NT2/D1 (cell line): ENCODE data around the gene TAS2R39.

ENCODE experiments used
- SUZ12 ChIP-seq: IDR thresholded peaks from 2 replicates; pipeline ENCODE4 v1.6.1; 2011; ENCODE audit not compliant: insufficient read length, insufficient read depth; ENCODE audit errors: extremely low read depth
- ZNF274 ChIP-seq: IDR thresholded peaks from 2 replicates; pipeline ENCODE4 v1.6.1; 2011; ENCODE audit warnings: mild to moderate bottlenecking, low read depth, low read length

- no peak for TF ChIP-seq ZNF274
- no peak for TF ChIP-seq SUZ12
These were observed 38.5 kb downstream of the TAS2R39 start, which contains the start of gene TAS2R40 for GRCh38 chr7:143221737-143222136.
